Right lobe of liver (tissue), 4 donors: ENCODE results near the gene FGF3.

Experiments used
- CTCF ChIP-seq, 4 donors: fragments of 200-600 bp in 3 of 4; fragments of 450-650 bp in 1 of 4; IDR thresholded peaks; one replicate each; pipeline versions ENCODE4 v1.5.1 to v1.8.0; 2016 to 2022; ENCODE audit warnings: antibody characterized with exemption in 4 of 4, mild to moderate bottlenecking in 2 of 4
- POLR2A ChIP-seq: fragments of 450-650 bp; IDR thresholded peaks from one replicate; pipeline ENCODE4 v1.6.1; 2017; ENCODE audit warnings: antibody characterized with exemption, mild to moderate bottlenecking
- donor health status: DM: no; HTN: no; CAD: no.
- donor health status: DM: no; HTN: no; CAD: no.
- donor health status: DM: no; HTN: yes; CAD: no.

- TF ChIP-seq CTCF (IDR thresholded peaks at IDR 0.05) (no peak), POLR2A (no peak)
Observed at GRCh38 chr11:69832561-69833413, 13.6 kb upstream of the FGF3 start.
